Upper lobe of left lung (tissue), 6 donors: Measurements from ENCODE around the gene RAPGEF1. TPM values are rescaled to one million over a fixed set of nuclear protein-coding genes. Genes with fewer than 3 reads are reported as not detected.

Source experiments
- ATAC-seq, 2 donors: fragments of 200-7000 bp; cut with Tn5 transposase; one replicate each; pipeline ENCODE4 v1.9.1; 2022; ENCODE audit warnings: mild to moderate bottlenecking in 2 of 2, moderate library complexity in 2 of 2; ENCODE audit not compliant: low FRiP score in 2 of 2
- DNase-seq, 2 donors: peaks; one replicate each; pipeline ENCODE4 v3.0.0-alpha.2; 2019 to 2020
- H3K27ac ChIP-seq, 4 donors: fragments of 200-600 bp; sonication (generic); one replicate each; pipeline ENCODE4 v1.5.1; 2016 to 2019
- H3K27me3 ChIP-seq, 4 donors: fragments of 200-600 bp; sonication (generic); one replicate each; pipeline ENCODE4 v1.5.1; 2017 to 2019
- H3K36me3 ChIP-seq, 4 donors: fragments of 200-600 bp; sonication (generic); one replicate each; pipeline ENCODE4 v1.5.1; 2016 to 2019
- H3K4me1 ChIP-seq, 4 donors: fragments of 200-600 bp; sonication (generic); one replicate each; pipeline ENCODE4 v1.5.1; 2018 to 2019
- H3K4me3 ChIP-seq, 4 donors: fragments of 200-600 bp; sonication (generic); one replicate each; pipeline ENCODE4 v1.5.1; 2017 to 2019; ENCODE audit warnings: mild to moderate bottlenecking in 2 of 4, moderate library complexity in 1 of 4
- H3K9me3 ChIP-seq, 4 donors: fragments of 200-600 bp; sonication (generic); one replicate each; pipeline ENCODE4 v1.5.1; 2018 to 2019
- CTCF ChIP-seq, 6 experiments: fragments of 450-650 bp in 4 of 6; fragments of 200-600 bp in 2 of 6; sonication (generic) in 2 of 6; IDR thresholded peaks; one replicate each; pipeline ENCODE4 v1.5.1; 2016 to 2019; ENCODE audit warnings: antibody characterized with exemption in 6 of 6
- EP300 ChIP-seq, 4 donors: sonication (generic); formaldehyde crosslinking; IDR thresholded peaks; one replicate each; pipeline ENCODE4 v1.5.1; 2017; ENCODE audit warnings: antibody characterized with exemption in 4 of 4, control low read depth in 2 of 4
- POLR2A ChIP-seq, 4 donors: fragments of 450-650 bp; IDR thresholded peaks; one replicate each; pipeline ENCODE4 v1.5.1; 2016 to 2017; ENCODE audit warnings: antibody characterized with exemption in 4 of 4, mild to moderate bottlenecking in 2 of 4
- POLR2AphosphoS5 ChIP-seq, 2 donors: sonication (generic); formaldehyde crosslinking; IDR thresholded peaks; one replicate each; pipeline ENCODE4 v1.5.1; 2017; ENCODE audit warnings: antibody characterized with exemption in 2 of 2
- WGBS, 2 donors: methylation state at CpG; one replicate each; pipeline ENCODE4 v1.1.5; 2017 to 2018; 5-methylcytosine and 5-hydroxymethylcytosine counted together
- total RNA-seq, 6 donors: library from RNA; depleted of rRNA in 4 of 6; stranded (reverse); fragments of >200 nt in 4 of 6; gene quantifications; one replicate each; pipeline versions ENCODE4 v1.1.0 to v1.2.1, GENCODE V29; 2016 to 2021
- donor health status: DM: no; HTN: no; CAD: no; lungs with moderate emphysema.
- donor health status: DM: no; HTN: yes; CAD: no; lungs with severe emphysema.

The RAPGEF1 gene
- total RNA-seq, 6 donors from 2014 or later: 82.8 to 161 (median 96.8) TPM

- H3K27me3 ChIP-seq: no peaks in the 10 kb centered on the region
Observed at GRCh38 chr9:131744720-131745201, 4.9 kb upstream of the RAPGEF1 start.

GRCh38 chr9:131744171-131744719, 4.4 kb upstream of the RAPGEF1 start:
- H3K27ac ChIP-seq: peak overlapping the region in 1 of 4 donors; percentile 8
- WGBS, 2 donors: 58 to 68% methylated on average over 9 of the region's 9 CpGs
- ATAC-seq: peak in 1 of 2 donors; percentile 15

More at GRCh38 chr9:131744720-131745201, 4.9 kb upstream of the RAPGEF1 start:
- no peak for ATAC-seq
- no peaks in the 10 kb centered on the region for H3K36me3 ChIP-seq
- WGBS, 2 donors: 76 to 79% methylated on average over 8 of the region's 8 CpGs
- no peak for DNase-seq
- no peaks in the 10 kb centered on the region for H3K9me3 ChIP-seq
- peaks cover 0 to 10% (median 0%) of the 10 kb centered on the region in 4 donors for H3K4me1 ChIP-seq
- no peak overlapping the region for H3K27ac ChIP-seq
- H3K4me3 ChIP-seq: no peak overlapping the region
- TF ChIP-seq POLR2AphosphoS5 (IDR thresholded peaks at IDR 0.05): no peak
- TF ChIP-seq POLR2A (IDR thresholded peaks at IDR 0.05): no peak
- no peak for TF ChIP-seq EP300 (IDR thresholded peaks at IDR 0.05)
- no peak for TF ChIP-seq CTCF (IDR thresholded peaks at IDR 0.05)

GRCh38 chr9:131743501-131743900, 3.6 kb upstream of the RAPGEF1 start:
- H3K4me3 ChIP-seq: no peak overlapping the region
- 90 to 95% methylated on average over 1 of the region's 1 CpG for WGBS, 2 donors
- DNase-seq: no peak
- H3K4me1 ChIP-seq: peaks cover under 1 to 18% (median 6%) of the 10 kb centered on the region in 4 donors
- no peaks in the 10 kb centered on the region for H3K27me3 ChIP-seq
- H3K9me3 ChIP-seq: no peaks in the 10 kb centered on the region
- no peaks in the 10 kb centered on the region for H3K36me3 ChIP-seq
- TF ChIP-seq POLR2A (IDR thresholded peaks at IDR 0.05): no peak
- TF ChIP-seq POLR2AphosphoS5 (IDR thresholded peaks at IDR 0.05): no peak
- TF ChIP-seq CTCF (IDR thresholded peaks at IDR 0.05): no peak
- no peak for TF ChIP-seq EP300 (IDR thresholded peaks at IDR 0.05)
- no peak overlapping the region for H3K27ac ChIP-seq
- no peak for ATAC-seq

More at GRCh38 chr9:131744171-131744719, 4.4 kb upstream of the RAPGEF1 start:
- no peaks in the 10 kb centered on the region for H3K9me3 ChIP-seq
- no peak for TF ChIP-seq EP300 (IDR thresholded peaks at IDR 0.05)
- TF ChIP-seq POLR2A (IDR thresholded peaks at IDR 0.05): no peak
- TF ChIP-seq CTCF (IDR thresholded peaks at IDR 0.05): no peak
- no peak for TF ChIP-seq POLR2AphosphoS5 (IDR thresholded peaks at IDR 0.05)
- H3K4me3 ChIP-seq: no peak overlapping the region
- H3K27me3 ChIP-seq: no peaks in the 10 kb centered on the region
- H3K36me3 ChIP-seq: no peaks in the 10 kb centered on the region
- H3K4me1 ChIP-seq: peaks cover 0 to 11% (median 0%) of the 10 kb centered on the region in 4 donors
- DNase-seq: no peak

- Histone ChIP-seq H3K4me1 (peaks cover 4 to 22% (median 10%) of the 10 kb centered on the region in 4 donors), H3K27me3 (no peaks in the 10 kb centered on the region), H3K4me3 (no peak overlapping the region), H3K27ac (no peak overlapping the region), H3K9me3 (no peaks in the 10 kb centered on the region), H3K36me3 (no peaks in the 10 kb centered on the region)
- no peak for TF ChIP-seq POLR2A (IDR thresholded peaks at IDR 0.05)
- TF ChIP-seq CTCF (IDR thresholded peaks at IDR 0.05): no peak
- TF ChIP-seq POLR2AphosphoS5 (IDR thresholded peaks at IDR 0.05): no peak
- no peak for TF ChIP-seq EP300 (IDR thresholded peaks at IDR 0.05)
- DNase-seq: no peak
- WGBS, 2 donors: 75 to 91% methylated on average over 2 of the region's 2 CpGs
- no peak for ATAC-seq
Observed at GRCh38 chr9:131743096-131743495, 3.2 kb upstream of the RAPGEF1 start.

- no peak for DNase-seq
- Histone ChIP-seq H3K27me3 (no peaks in the 10 kb centered on the region), H3K27ac (no peak overlapping the region), H3K9me3 (no peaks in the 10 kb centered on the region), H3K4me3 (no peak overlapping the region), H3K4me1 (peaks cover 25 to 44% (median 30%) of the 10 kb centered on the region in 4 donors), H3K36me3 (no peaks in the 10 kb centered on the region)
- no peak for TF ChIP-seq EP300 (IDR thresholded peaks at IDR 0.05)
- TF ChIP-seq CTCF (IDR thresholded peaks at IDR 0.05): no peak
- TF ChIP-seq POLR2A (IDR thresholded peaks at IDR 0.05): no peak
- no peak for TF ChIP-seq POLR2AphosphoS5 (IDR thresholded peaks at IDR 0.05)
- no peak for ATAC-seq
- 88 to 93% methylated on average over 3 to 4 of the region's 5 CpGs for WGBS, 2 donors
Observed at GRCh38 chr9:131740898-131741297, 1.0 kb upstream of the RAPGEF1 start.
